HCT116 (cell line): ENCODE measurements around the gene CDH16. TPM values are rescaled to one million over a fixed set of nuclear protein-coding genes. Genes with fewer than 3 reads are reported as not detected.

Experiments
- ATAC-seq: fragments of 200-7000 bp; cut with Tn5 transposase; 2 replicates; pipeline ENCODE4 v1.9.1; 2020; ENCODE audit warnings: mild to moderate bottlenecking, moderate library complexity
- BruUV-seq: library from RNA; stranded (reverse); fragments of 400-500 nt; replicated peaks from 2 replicates; lab custom pipeline; 2021; lab: Mats Ljungman, UMichigan
- CTCF ChIA-PET: fragments of 300-600 bp; sonication (Branson Sonifier 250); formaldehyde crosslinking; loops from one replicate; lab custom pipeline; 2021; ENCODE audit warnings: antibody characterized with exemption; lab: Charles Lee
- POLR2A ChIA-PET: fragments of 300-600, 350-600 bp; sonication (Branson Sonifier 250); formaldehyde crosslinking; loops from one replicate; lab custom pipeline; 2021; ENCODE audit warnings: antibody characterized with exemption; lab: Charles Lee
- RAD21 ChIA-PET, 2 experiments: fragments of 300-600 bp; sonication (Branson Sonifier 250); formaldehyde crosslinking; loops; one replicate each; lab custom pipeline; 2023; ENCODE audit warnings: low total read pairs in 2 of 2; ENCODE audit not compliant: uncharacterized antibody in 2 of 2, unreplicated experiment in 2 of 2, low non-redundant PET in 1 of 2; lab: Charles Lee
- DNase-seq: peaks from one replicate; pipeline ENCODE4 v3.0.0-alpha.2; 2010; ENCODE audit warnings: low read depth, low spot score
- H2AFZ ChIP-seq: fragments of 200-600 bp; shearing (Covaris generic), sonication (generic); 2 replicates; pipeline ENCODE4 v1.6.1; 2017; ENCODE audit warnings: low read depth, mixed run types, mixed read lengths, antibody characterized with exemption, low read length; ENCODE audit not compliant: poor library complexity, severe bottlenecking
- H3K27ac ChIP-seq: 2 replicates; pipeline ENCODE4 v1.5.1; 2012; ENCODE audit warnings: low read depth, low read length
- H3K27me3 ChIP-seq: fragments of 200-600 bp; sonication (generic); 2 replicates; pipeline ENCODE4 v1.6.1; 2016; ENCODE audit warnings: mixed run types, low read length, mixed read lengths; ENCODE audit not compliant: insufficient read depth
- H3K36me3 ChIP-seq, 2 experiments: fragments of 200-500 bp in 1 of 2; fragments of 200-600 bp in 1 of 2; sonication (Bioruptor generic) in 1 of 2; sonication (generic) in 1 of 2; 2 replicates each; pipeline versions ENCODE4 v1.5.1 to v1.6.1; 2014 to 2016; ENCODE audit warnings: low read length in 2 of 2, inconsistent platforms in 1 of 2, mixed read lengths in 1 of 2, mixed run types in 1 of 2; ENCODE audit not compliant: insufficient read depth in 2 of 2, control insufficient read depth in 1 of 2
- H3K4me1 ChIP-seq, 2 experiments: fragments of 200-600 bp in 1 of 2; sonication (generic) in 1 of 2; 2 replicates each; pipeline versions ENCODE4 v1.5.1 to v1.6.1; 2012 to 2017; ENCODE audit warnings: low read length in 2 of 2, inconsistent platforms in 1 of 2, mild to moderate bottlenecking in 1 of 2, mixed read lengths in 1 of 2, mixed run types in 1 of 2, moderate library complexity in 1 of 2; ENCODE audit not compliant: insufficient read depth in 2 of 2, control insufficient read depth in 1 of 2
- H3K4me2 ChIP-seq: fragments of 200-600 bp; sonication (generic); 2 replicates; pipeline ENCODE4 v1.6.1; 2017; ENCODE audit warnings: mixed run types, low read length, mixed read lengths
- H3K4me3 ChIP-seq, 2 experiments: fragments of 200-600 bp in 1 of 2; sonication (generic) in 1 of 2; replicated peaks in 1 of 2; 2 replicates each; pipeline ENCODE4 v1.5.1; 2011 to 2016; ENCODE audit warnings: low read length in 2 of 2, control low read depth in 1 of 2, low read depth in 1 of 2, mild to moderate bottlenecking in 1 of 2, mixed read lengths in 1 of 2, mixed run types in 1 of 2
- H3K79me2 ChIP-seq: fragments of 200-600 bp; sonication (generic); 2 replicates; pipeline ENCODE4 v1.6.1; 2017; ENCODE audit warnings: mild to moderate bottlenecking, mixed run types, low read length, moderate library complexity, mixed read lengths; ENCODE audit not compliant: insufficient read depth
- H3K9ac ChIP-seq: fragments of 200-600 bp; sonication (generic); 2 replicates; pipeline ENCODE4 v1.6.1; 2016; ENCODE audit warnings: low read length, mixed read lengths
- H3K9me2 ChIP-seq: fragments of 200-600 bp; sonication (generic), shearing (Covaris generic); 2 replicates; pipeline ENCODE4 v1.6.1; 2017; ENCODE audit warnings: mixed run types, mild to moderate bottlenecking, moderate library complexity; ENCODE audit not compliant: insufficient read depth
- H3K9me3 ChIP-seq, 2 experiments: fragments of 200-500 bp in 1 of 2; fragments of 200-600 bp in 1 of 2; sonication (Bioruptor generic) in 1 of 2; sonication (generic) in 1 of 2; 2 replicates each; pipeline ENCODE4 v1.6.1; 2014 to 2017; ENCODE audit warnings: low read length in 2 of 2, mixed read lengths in 2 of 2, inconsistent platforms in 1 of 2, low read depth in 1 of 2, mild to moderate bottlenecking in 1 of 2, mixed run types in 1 of 2, moderate library complexity in 1 of 2; ENCODE audit not compliant: control insufficient read depth in 1 of 2, insufficient read depth in 1 of 2
- H4K20me1 ChIP-seq: fragments of 200-600 bp; sonication (generic), shearing (Covaris generic); 2 replicates; pipeline ENCODE4 v1.6.1; 2017; ENCODE audit warnings: mixed run types, mild to moderate bottlenecking, moderate library complexity; ENCODE audit not compliant: insufficient read depth
- ATF3 ChIP-seq: IDR thresholded peaks from 2 replicates; pipeline ENCODE4 v1.6.1; 2012
- ELF1 ChIP-seq: IDR thresholded peaks from 2 replicates; pipeline ENCODE4 v1.6.1; 2012; ENCODE audit warnings: low read depth, borderline replicate concordance
- EZH2 ChIP-seq: fragments of 200-600 bp; sonication (generic); IDR thresholded peaks from 2 replicates; pipeline ENCODE4 v1.6.1; 2017; ENCODE audit warnings: antibody characterized with exemption, mixed run types
- FOSL1 ChIP-seq: IDR thresholded peaks from 2 replicates; pipeline ENCODE4 v1.6.1; 2012; ENCODE audit warnings: low read depth
- JUND ChIP-seq: IDR thresholded peaks from 2 replicates; pipeline ENCODE4 v1.6.1; 2012
- POLR2A ChIP-seq: IDR thresholded peaks from 2 replicates; pipeline ENCODE4 v1.7.0; 2011; ENCODE audit warnings: borderline replicate concordance; ENCODE audit not compliant: insufficient read depth, insufficient read length; ENCODE audit errors: extremely low read depth
- POLR2AphosphoS5 ChIP-seq: IDR thresholded peaks from 2 replicates; pipeline ENCODE4 v1.6.1; 2011; ENCODE audit warnings: mild to moderate bottlenecking, low read depth, low read length, moderate library complexity
- SIN3A ChIP-seq: IDR thresholded peaks from 2 replicates; pipeline ENCODE4 v1.6.1; 2012; ENCODE audit warnings: low read depth
- SP1 ChIP-seq: IDR thresholded peaks from 2 replicates; pipeline ENCODE4 v1.6.1; 2012; ENCODE audit warnings: low read depth
- TCF7L2 ChIP-seq: IDR thresholded peaks from 2 replicates; pipeline ENCODE4 v1.7.0; 2011; ENCODE audit warnings: borderline replicate concordance, inconsistent platforms; ENCODE audit not compliant: insufficient read depth, insufficient read length; ENCODE audit errors: extremely low read depth
- ZFX ChIP-seq: fragments of 450-650 bp; IDR thresholded peaks from 2 replicates; pipeline ENCODE4 v1.6.1; 2017
- ZNF274 ChIP-seq: fragments of 200-500 bp; sonication (Bioruptor generic); IDR thresholded peaks from 2 replicates; pipeline ENCODE4 v1.6.1; 2014; ENCODE audit warnings: mild to moderate bottlenecking, low read depth, low read length, inconsistent platforms
- intact Hi-C: fragments of 100-400 bp; cut with micrococcal nuclease; formaldehyde crosslinking; loops from 2 replicates; pipeline ENCODE4 v1.10.0; 2022
- total RNA-seq: library from RNA; stranded (reverse); gene quantifications from one replicate; pipeline ENCODE4 v1.2.1, GENCODE V29; 2021; ENCODE audit not compliant: unreplicated experiment
- TF ChIP-seq, protein P1 (sequence below): IDR thresholded peaks from 2 replicates; pipeline ENCODE4 v1.6.1; 2012; ENCODE audit warnings: low read depth

Gene CDH16
- total RNA-seq, 1 experiment from 2014 or later, result not detected

DNA sequence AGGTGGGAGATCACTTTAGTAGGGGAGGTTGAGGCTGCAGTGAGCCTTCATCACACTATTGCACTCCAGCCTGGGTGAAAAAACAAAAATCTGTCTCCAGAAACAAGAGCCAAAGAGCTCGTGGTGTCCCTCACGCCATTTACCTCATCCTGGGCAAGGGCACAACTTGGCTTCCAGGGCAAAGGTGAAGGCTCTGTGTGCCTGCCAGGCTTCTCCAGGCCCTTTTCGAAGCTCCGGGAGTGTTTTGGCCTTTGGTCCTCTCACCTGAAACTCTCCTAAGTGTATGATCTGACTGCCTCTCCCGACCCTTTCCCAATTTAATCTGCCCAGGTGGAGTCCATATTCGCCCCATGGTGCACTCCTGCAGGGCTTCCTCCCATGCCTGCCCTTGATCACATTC is 30.8 kb upstream of the CDH16 start:
- Histone ChIP-seq H2AFZ (no peak overlapping the region), H3K4me3 (no peak overlapping the region)
- TF ChIP-seq ZNF274 (no peak), POLR2A (no peak), SP1 (no peak)
- TF ChIP-seq, protein P1, sequence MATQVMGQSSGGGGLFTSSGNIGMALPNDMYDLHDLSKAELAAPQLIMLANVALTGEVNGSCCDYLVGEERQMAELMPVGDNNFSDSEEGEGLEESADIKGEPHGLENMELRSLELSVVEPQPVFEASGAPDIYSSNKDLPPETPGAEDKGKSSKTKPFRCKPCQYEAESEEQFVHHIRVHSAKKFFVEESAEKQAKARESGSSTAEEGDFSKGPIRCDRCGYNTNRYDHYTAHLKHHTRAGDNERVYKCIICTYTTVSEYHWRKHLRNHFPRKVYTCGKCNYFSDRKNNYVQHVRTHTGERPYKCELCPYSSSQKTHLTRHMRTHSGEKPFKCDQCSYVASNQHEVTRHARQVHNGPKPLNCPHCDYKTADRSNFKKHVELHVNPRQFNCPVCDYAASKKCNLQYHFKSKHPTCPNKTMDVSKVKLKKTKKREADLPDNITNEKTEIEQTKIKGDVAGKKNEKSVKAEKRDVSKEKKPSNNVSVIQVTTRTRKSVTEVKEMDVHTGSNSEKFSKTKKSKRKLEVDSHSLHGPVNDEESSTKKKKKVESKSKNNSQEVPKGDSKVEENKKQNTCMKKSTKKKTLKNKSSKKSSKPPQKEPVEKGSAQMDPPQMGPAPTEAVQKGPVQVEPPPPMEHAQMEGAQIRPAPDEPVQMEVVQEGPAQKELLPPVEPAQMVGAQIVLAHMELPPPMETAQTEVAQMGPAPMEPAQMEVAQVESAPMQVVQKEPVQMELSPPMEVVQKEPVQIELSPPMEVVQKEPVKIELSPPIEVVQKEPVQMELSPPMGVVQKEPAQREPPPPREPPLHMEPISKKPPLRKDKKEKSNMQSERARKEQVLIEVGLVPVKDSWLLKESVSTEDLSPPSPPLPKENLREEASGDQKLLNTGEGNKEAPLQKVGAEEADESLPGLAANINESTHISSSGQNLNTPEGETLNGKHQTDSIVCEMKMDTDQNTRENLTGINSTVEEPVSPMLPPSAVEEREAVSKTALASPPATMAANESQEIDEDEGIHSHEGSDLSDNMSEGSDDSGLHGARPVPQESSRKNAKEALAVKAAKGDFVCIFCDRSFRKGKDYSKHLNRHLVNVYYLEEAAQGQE, result no peak
- TF ChIP-seq, all 23 proteins: peak for 0
- H3K36me3 ChIP-seq, result no peaks in the 10 kb centered on the region
- no peak overlapping the region for H3K9ac ChIP-seq
- intact Hi-C loops, result no loop called here
- ATAC-seq, result no peak
- no peak for DNase-seq
- POLR2A ChIA-PET, result no interaction called here
- H3K79me2 ChIP-seq, result no peaks in the 10 kb centered on the region
- CTCF ChIA-PET, result interaction anchor here (1.2 kb wide), 1 partner anchor 12 kb away, joined by 3 read pairs; the partner anchor contains the start of gene CES3
- peaks cover 0 to 6% of the 10 kb centered on the region in 2 experiments; a peak in 1 of 4 replicates for H3K9me3 ChIP-seq
- no peaks in the 10 kb centered on the region for H3K27me3 ChIP-seq
- BruUV-seq, result no TSS peak
- peaks cover 11 to 18% of the 10 kb centered on the region in 2 experiments; a peak in 3 of 4 replicates for H3K4me1 ChIP-seq
- H4K20me1 ChIP-seq, result no peaks in the 10 kb centered on the region
- RAD21 ChIA-PET, result no interaction called here
- H3K27ac ChIP-seq, result no peak overlapping the region
- H3K4me2 ChIP-seq, result no peak overlapping the region
- H3K9me2 ChIP-seq, result no peaks in the 10 kb centered on the region

DNA sequence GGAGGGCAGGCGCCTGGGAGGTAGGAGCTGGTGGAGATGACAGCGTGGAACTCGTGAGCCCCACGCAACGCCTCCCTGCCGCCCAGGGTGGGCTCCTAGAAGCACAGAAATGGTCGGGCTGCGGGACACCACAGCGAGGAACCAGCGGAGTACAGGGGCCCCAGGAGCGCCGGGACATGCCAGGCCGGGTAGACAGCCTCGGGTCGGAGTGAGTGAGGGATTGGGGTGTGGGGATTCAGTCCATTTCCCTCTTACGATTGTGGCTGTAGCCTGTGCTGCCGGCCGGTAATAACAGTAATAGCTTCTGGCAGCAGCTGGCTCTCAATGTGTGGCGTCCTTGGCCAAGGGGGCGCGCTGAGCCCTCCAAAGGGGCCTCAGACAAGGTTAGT is 30.1 kb upstream of the CDH16 start:
- Histone ChIP-seq H4K20me1 (no peaks in the 10 kb centered on the region), H3K9me2 (no peaks in the 10 kb centered on the region), H2AFZ (no peak overlapping the region), H3K4me1 (peaks cover 9 to 16% of the 10 kb centered on the region in 2 experiments; a peak in 3 of 4 replicates), H3K9ac (no peak overlapping the region), H3K36me3 (no peaks in the 10 kb centered on the region), H3K9me3 (peaks cover 0 to 6% of the 10 kb centered on the region in 2 experiments; a peak in 1 of 4 replicates), H3K4me3 (no peak overlapping the region), H3K79me2 (no peaks in the 10 kb centered on the region), H3K27ac (no peak overlapping the region), H3K27me3 (no peaks in the 10 kb centered on the region), H3K4me2 (no peak overlapping the region)
- ATAC-seq, result no peak
- DNase-seq, result no peak
- intact Hi-C loops, result no loop called here
- POLR2A ChIA-PET, result no interaction called here
- RAD21 ChIA-PET, result no interaction called here
- no peak for TF ChIP-seq ATF3
- no peak for TF ChIP-seq SP1
- TF ChIP-seq EZH2, result no peak
- no peak for TF ChIP-seq ELF1
- TF ChIP-seq SIN3A, result no peak
- no peak for TF ChIP-seq ZFX
- TF ChIP-seq TCF7L2, result no peak
- no peak for TF ChIP-seq JUND
- no peak for TF ChIP-seq FOSL1
- no peak for TF ChIP-seq POLR2AphosphoS5
- no TSS peak for BruUV-seq
- CTCF ChIA-PET, result no interaction called here
